Thymus (tissue), 11 donors: ENCODE data around the gene WIPF3. TPM values are rescaled to one million over a fixed set of nuclear protein-coding genes. Genes with fewer than 3 reads are reported as not detected.

Experiments used
- DNase-seq, 9 donors: peaks; one replicate each; pipeline ENCODE4 v3.0.0-alpha.2; 2013; ENCODE audit warnings: low spot score in 9 of 9, low read depth in 6 of 9, missing footprints in 1 of 9
- H3K27ac ChIP-seq, 2 donors: one replicate each; pipeline ENCODE4 v1.5.1; 2013; ENCODE audit warnings: control low read depth in 1 of 2, low read depth in 1 of 2, low read length in 1 of 2, mild to moderate bottlenecking in 1 of 2, moderate library complexity in 1 of 2
- H3K27me3 ChIP-seq, 2 donors: one replicate each; pipeline ENCODE4 v1.5.1; 2013; ENCODE audit warnings: low read length in 1 of 2; ENCODE audit not compliant: control insufficient read depth in 2 of 2, insufficient read depth in 1 of 2
- H3K36me3 ChIP-seq, 2 donors: one replicate each; pipeline ENCODE4 v1.5.1; 2013; ENCODE audit warnings: low read length in 1 of 2, mild to moderate bottlenecking in 1 of 2, moderate library complexity in 1 of 2; ENCODE audit not compliant: control insufficient read depth in 2 of 2, insufficient read depth in 2 of 2
- H3K4me1 ChIP-seq, 2 donors: one replicate each; pipeline ENCODE4 v1.5.1; 2013; ENCODE audit warnings: low read length in 2 of 2; ENCODE audit not compliant: control insufficient read depth in 2 of 2, insufficient read depth in 2 of 2
- H3K4me3 ChIP-seq, 2 donors: one replicate each; pipeline ENCODE4 v1.5.1; 2013; ENCODE audit warnings: low read length in 2 of 2, control low read depth in 1 of 2, mild to moderate bottlenecking in 1 of 2
- H3K9me3 ChIP-seq, 2 donors: one replicate each; pipeline ENCODE4 v1.5.1; 2013; ENCODE audit warnings: low read length in 1 of 2, mild to moderate bottlenecking in 1 of 2; ENCODE audit not compliant: control insufficient read depth in 2 of 2, insufficient read depth in 1 of 2
- WGBS: extraction: QIAGEN DNeasy Blood & Tissue Kit; methylation state at CpG from one replicate; pipeline ENCODE4 v1.1.7; 2013; 5-methylcytosine and 5-hydroxymethylcytosine counted together
- polyA plus RNA-seq: library from polyadenylated mRNA; stranded (reverse); fragments of 200-250 nt; gene quantifications from one replicate; pipeline ENCODE4 v1.2.3, GENCODE V29; 2013
- total RNA-seq: library from RNA; stranded (reverse); fragments of 120-200 nt; gene quantifications from one replicate; pipeline ENCODE4 v1.2.4, GENCODE V29; 2013
- donor health status: healthy.

The WIPF3 gene
- total and polyA plus RNA-seq, 2 donors, result 0.14 to 0.55 TPM

- Histone ChIP-seq H3K27me3 (no peaks in the 10 kb centered on the region), H3K9me3 (peaks cover 1 to 6% of the 10 kb centered on the region in 2 donors), H3K27ac (no peak overlapping the region), H3K36me3 (peaks cover 36 to 78% of the 10 kb centered on the region in 2 donors), H3K4me3 (no peak overlapping the region), H3K4me1 (no peaks in the 10 kb centered on the region)
- WGBS, result 97% methylated on average over 4 of the region's 4 CpGs
- no peak for DNase-seq
Observed at GRCh38 chr7:29945259-29945809, 139.0 kb downstream of the WIPF3 start.

GRCh38 chr7:29946428-29947186 lies 140.3 kb downstream of the WIPF3 start:
- peak in 1 of 9 donors; percentile 20 for DNase-seq
- 96% methylated on average over 5 of the region's 5 CpGs for WGBS
- no peak overlapping the region for H3K27ac ChIP-seq
- H3K4me3 ChIP-seq, result no peak overlapping the region
- peaks cover 42 to 82% of the 10 kb centered on the region in 2 donors for H3K36me3 ChIP-seq
- H3K27me3 ChIP-seq, result no peaks in the 10 kb centered on the region
- H3K9me3 ChIP-seq, result peaks cover 7 to 16% of the 10 kb centered on the region in 2 donors
- H3K4me1 ChIP-seq, result no peaks in the 10 kb centered on the region

GRCh38 chr7:29948587-29948986 lies 142.3 kb downstream of the WIPF3 start:
- H3K27me3 ChIP-seq, result no peaks in the 10 kb centered on the region
- H3K4me3 ChIP-seq, result no peak overlapping the region
- peaks cover 7 to 16% of the 10 kb centered on the region in 2 donors for H3K9me3 ChIP-seq
- H3K36me3 ChIP-seq, result peaks cover 44 to 81% of the 10 kb centered on the region in 2 donors
- no peaks in the 10 kb centered on the region for H3K4me1 ChIP-seq
- WGBS, result 97% methylated on average over 2 of the region's 2 CpGs
- DNase-seq, result no peak
- no peak overlapping the region for H3K27ac ChIP-seq

GRCh38 chr7:29950480-29950879 lies 144.2 kb downstream of the WIPF3 start:
- over 99% methylated on average over 8 of the region's 8 CpGs for WGBS
- Histone ChIP-seq H3K36me3 (peaks cover 44 to 79% of the 10 kb centered on the region in 2 donors), H3K27ac (no peak overlapping the region), H3K27me3 (no peaks in the 10 kb centered on the region), H3K4me3 (no peak overlapping the region), H3K9me3 (peaks cover 7 to 16% of the 10 kb centered on the region in 2 donors), H3K4me1 (no peaks in the 10 kb centered on the region)
- DNase-seq, result no peak

- Histone ChIP-seq H3K27ac (no peak overlapping the region), H3K27me3 (no peaks in the 10 kb centered on the region), H3K4me1 (peaks cover 1 to 5% of the 10 kb centered on the region in 2 donors), H3K9me3 (peaks cover 7 to 16% of the 10 kb centered on the region in 2 donors), H3K36me3 (peaks cover 42 to 75% of the 10 kb centered on the region in 2 donors), H3K4me3 (no peak overlapping the region)
- 97% methylated on average over 8 of the region's 8 CpGs for WGBS
- DNase-seq, result no peak
Observed at GRCh38 chr7:29951206-29951605, 144.9 kb downstream of the WIPF3 start.

GRCh38 chr7:29953726-29954347 lies 147.5 kb downstream of the WIPF3 start:
- no peak overlapping the region for H3K27ac ChIP-seq
- H3K36me3 ChIP-seq, result peaks cover 35 to 53% of the 10 kb centered on the region in 2 donors
- peaks cover 7 to 16% of the 10 kb centered on the region in 2 donors for H3K9me3 ChIP-seq
- no peaks in the 10 kb centered on the region for H3K27me3 ChIP-seq
- no peak overlapping the region for H3K4me3 ChIP-seq
- WGBS, result 95% methylated on average over 4 of the region's 4 CpGs
- no peak for DNase-seq
- H3K4me1 ChIP-seq, result peaks cover 5 to 11% of the 10 kb centered on the region in 2 donors

- no peak for DNase-seq
- Histone ChIP-seq H3K4me1 (peaks cover 5 to 11% of the 10 kb centered on the region in 2 donors), H3K36me3 (peaks cover 28 to 45% of the 10 kb centered on the region in 2 donors), H3K4me3 (no peak overlapping the region), H3K27ac (no peak overlapping the region), H3K9me3 (peaks cover 6 to 12% of the 10 kb centered on the region in 2 donors), H3K27me3 (no peaks in the 10 kb centered on the region)
- WGBS, result 96% methylated on average over 7 of the region's 7 CpGs
Observed at GRCh38 chr7:29955075-29955792, 148.9 kb downstream of the WIPF3 start.

GRCh38 chr7:29955799-29956486 lies 149.6 kb downstream of the WIPF3 start:
- peak in 3 of 9 donors; percentile 24 to 58 (median 35) for DNase-seq
- no peak overlapping the region for H3K4me3 ChIP-seq
- peaks cover 5 to 11% of the 10 kb centered on the region in 2 donors for H3K4me1 ChIP-seq
- no peak overlapping the region for H3K27ac ChIP-seq
- H3K36me3 ChIP-seq, result peaks cover 21 to 38% of the 10 kb centered on the region in 2 donors
- no peaks in the 10 kb centered on the region for H3K27me3 ChIP-seq
- 11% methylated on average over 8 of the region's 8 CpGs for WGBS
- H3K9me3 ChIP-seq, result peaks cover 4% of the 10 kb centered on the region in 2 donors
